Limb (tissue), 2 donors: ENCODE results near the gene IPMK.

Source experiments
- DNase-seq, 2 donors: peaks; one replicate each; pipeline ENCODE4 v3.0.0-alpha.2; 2016; ENCODE audit errors: extremely low spot score in 2 of 2

Gene IPMK

DNA sequence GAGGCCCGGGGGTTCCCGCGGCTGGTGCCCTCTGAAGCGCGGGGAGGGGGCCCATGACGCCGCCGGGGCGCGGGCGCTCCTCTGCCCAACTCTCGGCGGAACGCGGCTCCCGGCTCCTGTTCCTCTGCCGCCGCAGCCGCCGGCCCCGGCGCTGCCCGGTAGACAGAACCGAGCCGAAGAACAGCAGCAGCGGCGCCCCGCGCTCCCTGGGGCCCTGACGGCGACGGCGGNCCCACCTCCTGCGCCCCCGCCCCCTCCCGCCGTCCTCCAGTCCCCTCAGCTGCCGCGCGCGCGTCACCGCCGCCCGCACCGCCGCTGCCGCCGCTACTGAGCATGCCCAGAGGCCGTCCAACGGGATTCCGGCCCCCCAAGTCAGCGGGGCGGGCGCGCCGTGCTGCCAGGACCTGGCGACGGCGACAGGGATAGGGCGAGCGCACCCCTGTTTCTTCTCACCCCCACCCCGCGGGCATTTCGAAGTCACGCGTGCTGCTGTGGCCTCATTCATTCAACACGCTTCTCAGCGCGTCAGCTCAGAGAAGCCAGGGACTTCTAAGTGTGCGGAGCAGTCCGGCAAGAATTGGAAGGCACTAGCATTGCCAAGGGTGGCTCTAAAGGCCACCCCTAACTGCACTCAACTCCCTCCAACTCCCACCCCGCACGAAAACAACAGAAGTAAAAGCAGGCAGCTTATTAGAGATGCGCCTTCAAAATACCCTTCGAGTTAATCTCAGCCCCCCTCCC lies at the start of gene IPMK:
IPMK (minus strand) TSS at position 182 of the 741 bp plus-strand sequence. CDS start 283 bp downstream, outside the sequence.
- peak; percentile 87 to 94 for DNase-seq

DNA sequence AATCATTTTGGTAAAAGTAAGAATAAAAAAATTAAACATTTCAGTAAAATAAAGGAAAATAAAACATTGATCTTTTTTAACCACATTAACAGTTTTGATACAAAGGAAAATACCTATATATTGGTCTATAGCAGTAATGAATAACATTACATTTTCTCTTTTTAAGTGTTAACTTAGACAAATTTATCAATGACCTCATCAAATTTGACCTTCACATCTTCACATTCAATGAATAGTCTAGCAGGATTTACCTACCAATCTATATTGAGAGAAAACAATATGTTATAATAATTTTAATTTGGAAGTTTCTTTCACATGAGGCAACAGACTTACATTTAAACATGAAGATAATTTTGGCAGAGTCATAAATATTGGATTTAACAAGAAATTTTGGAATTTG lies 49.2 kb upstream of the IPMK start:
- DNase-seq, result no peak

DNA sequence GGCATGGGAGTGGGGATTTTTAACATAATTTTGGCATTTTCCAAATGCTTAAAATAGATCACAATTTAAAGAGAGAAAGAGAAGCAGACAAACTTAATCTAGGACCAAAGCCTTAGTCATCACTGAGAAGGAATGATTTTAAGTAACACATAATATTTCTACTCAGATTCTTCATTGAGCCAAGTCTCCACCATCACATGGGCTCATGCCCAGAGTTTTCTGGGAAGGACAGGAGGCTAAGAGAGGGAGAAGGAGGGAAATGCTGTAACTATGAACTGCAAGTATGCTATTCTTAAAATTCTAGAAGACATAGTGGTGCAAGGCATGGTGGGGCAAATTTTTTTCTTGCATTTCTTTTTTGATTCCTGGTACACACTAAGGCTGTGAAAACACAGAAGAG lies 43.3 kb upstream of the IPMK start:
- no peak for DNase-seq

DNA sequence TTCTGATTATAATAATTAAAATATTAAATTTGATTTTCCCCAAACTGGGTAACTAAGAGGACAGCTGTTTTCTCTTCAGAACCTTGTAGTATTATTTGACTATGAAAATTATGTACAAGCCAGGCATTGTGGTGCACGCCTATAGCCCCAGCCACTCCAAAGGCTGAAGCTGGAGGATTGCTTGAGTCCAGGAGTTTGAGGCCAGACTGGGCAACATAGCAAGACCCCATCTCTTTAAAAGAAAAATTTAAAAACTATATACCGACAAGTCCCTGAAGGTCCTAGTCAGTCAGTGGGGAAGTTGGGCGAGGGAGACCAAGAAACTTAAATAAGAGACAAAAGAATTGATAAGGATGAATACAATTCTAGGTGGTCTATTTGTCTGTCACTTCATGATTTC lies 40.0 kb upstream of the IPMK start:
- DNase-seq, result no peak

DNA sequence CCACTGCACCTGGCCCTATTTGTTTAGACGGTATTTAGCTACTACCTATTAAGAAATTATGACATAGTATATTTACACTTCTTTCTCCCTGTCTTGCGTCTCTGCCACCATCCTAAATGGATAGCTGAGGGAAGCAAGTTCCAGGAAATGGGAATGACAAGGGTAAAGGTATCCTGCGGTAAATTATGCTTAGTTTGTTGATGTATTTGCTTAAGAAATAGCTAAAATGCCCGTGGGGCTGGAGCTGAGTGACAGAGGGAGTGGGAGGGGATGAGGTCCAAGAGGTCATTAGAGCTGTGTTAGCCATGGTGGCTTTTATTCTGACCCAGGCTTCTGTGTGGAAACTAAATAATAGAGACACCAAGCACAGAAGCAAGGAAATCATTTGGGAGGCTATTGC lies 38.1 kb upstream of the IPMK start:
- DNase-seq, result no peak

DNA sequence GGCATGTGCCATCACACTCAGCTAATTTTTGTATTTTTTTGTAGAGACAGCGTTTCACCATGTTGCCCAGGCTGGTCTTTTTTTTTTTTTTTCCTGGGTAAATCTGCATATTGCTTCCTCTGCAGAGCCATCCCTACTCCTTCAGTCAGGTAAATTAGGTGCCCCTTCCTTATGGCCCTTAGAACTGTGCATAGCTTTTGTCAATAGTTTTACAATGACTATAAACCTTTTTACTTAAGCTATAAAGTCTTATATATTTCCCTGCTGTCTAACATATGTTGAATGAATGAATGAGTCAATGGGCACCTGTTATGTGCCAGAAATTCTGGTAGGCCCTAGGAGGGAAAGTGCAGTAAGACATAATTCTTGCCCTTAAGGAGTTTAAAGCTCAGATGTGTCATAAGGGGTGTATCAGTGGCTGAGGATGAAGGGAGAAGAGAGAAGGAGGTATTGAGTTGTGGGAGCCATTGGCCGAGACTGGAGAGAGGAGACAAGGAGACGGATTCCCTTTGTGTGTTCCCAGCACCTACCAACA lies 36.5 kb upstream of the IPMK start:
- no peak for DNase-seq

DNA sequence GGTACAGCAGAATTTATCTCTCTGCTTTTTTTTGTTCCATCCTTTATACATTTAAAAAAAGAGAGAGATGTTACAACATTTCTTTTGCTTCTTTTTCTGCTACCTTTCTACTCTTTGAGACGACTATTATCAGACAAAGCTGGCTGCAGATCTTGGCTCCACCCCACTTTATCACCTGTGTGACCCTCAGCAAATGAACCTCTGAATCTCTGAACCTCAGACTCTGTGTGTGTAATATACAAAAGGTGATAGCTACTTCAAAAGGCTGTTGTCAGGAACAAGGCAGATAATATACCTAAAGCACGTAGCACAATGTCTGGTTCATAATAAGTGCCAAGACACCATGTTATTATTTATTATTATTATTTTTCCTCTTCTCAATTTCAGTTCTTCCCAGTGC lies 34.6 kb upstream of the IPMK start:
- DNase-seq, result no peak

DNA sequence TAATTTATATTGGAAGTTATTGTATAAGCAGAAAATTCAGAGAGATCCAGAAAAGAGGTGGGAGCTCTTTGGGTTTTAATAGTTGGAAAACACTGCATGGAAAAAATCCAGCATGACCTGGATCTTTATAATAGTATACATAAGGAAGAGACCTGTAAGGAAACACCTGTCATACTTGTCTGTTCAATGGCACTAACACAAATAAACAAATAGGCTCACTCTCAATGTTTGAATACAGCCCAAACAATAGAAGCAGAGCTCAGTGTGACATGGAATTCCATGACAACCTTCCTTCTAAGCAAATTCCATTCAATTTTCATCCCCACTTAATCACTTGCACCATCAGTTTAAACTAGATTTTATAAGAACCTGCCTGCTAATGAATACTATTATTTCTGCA lies 33.0 kb upstream of the IPMK start:
- no peak for DNase-seq

DNA sequence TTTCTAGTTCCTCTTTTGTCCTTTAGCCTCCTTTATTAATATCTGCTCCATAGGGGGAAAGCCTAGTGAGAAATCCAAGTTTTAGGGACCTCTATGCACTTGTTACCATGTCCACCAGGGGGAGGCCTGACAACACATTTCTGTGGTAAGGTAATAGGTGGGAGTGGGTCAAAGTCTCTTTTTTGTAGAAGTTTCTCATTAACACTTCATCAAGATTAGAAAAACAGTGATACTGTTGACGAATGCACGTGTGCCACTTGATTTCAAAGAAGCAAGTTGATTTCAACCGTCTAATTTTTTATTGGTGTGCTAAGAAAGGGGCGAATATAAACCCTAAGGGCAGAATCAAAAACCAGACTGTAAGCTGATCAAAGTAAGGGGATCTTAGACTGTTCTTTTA lies 31.9 kb upstream of the IPMK start:
- DNase-seq, result peak; percentile 17 to 44

DNA sequence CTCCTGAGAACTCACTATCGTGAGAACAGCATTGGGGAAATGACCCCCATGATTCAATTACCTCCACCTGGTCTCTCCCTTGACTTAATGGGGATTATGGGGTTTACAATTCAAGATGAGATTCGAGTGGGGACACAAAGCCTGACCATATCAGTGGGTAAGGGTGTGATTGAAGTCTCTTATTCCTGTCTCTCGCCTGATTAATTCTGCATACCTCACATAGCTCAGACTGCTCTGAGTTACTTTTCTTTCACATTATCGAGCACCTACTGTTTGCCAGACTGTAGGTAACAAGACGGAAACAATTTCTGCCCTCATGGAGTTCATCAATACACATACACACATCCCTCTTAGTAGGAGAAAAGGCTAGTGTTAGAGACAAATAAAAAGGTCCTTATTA lies 26.3 kb upstream of the IPMK start:
- DNase-seq, result no peak

DNA sequence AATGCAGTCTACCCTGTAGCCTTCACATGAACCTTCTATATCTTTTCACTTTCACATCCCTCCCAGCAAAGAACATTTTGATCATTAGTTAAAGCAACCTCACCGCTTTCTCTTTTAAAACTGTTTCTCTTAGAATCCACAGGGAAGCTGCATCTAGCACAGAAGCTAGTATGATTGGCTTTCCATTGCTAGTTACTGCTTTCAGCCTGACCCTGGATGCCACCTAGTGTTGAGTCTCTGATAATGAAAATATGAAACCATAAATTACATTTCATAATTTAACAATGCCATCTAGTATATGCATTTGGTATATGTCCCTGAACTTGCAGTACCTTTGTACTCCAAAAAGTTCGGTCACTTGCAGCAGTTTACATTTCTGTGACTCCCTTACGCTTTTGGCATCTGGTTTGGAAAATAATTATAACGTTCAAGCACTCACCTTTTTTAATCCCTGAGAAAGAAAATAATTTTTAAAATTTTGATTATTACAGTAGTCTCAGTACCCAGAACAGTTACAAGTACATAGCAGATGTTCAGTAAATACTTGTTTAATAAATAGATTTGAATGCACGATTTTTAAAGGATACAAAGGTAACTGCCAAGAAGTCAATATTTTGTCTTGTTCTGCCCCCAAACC lies 24.0 kb upstream of the IPMK start:
- DNase-seq, result peak in 1 of 2 donors; percentile 70

DNA sequence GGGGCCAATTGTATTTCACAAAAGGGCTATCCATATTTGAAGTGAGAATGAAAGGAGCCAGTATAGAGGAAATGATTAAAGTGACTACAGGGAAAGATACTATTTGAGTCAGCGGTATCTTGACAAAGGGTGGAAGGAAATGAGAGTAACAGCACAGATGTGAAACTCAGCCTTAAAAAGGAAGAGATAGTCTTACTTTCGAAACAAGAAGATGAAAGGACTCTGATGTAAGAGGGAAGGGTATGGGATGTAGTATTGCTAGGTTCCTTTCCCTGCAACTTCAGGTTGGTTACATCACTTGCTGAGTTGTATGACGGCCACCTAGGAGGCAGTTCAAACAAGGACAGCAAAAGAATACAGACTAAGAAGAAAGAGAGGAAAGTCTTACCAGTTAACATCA lies 14.9 kb upstream of the IPMK start:
- no peak for DNase-seq

DNA sequence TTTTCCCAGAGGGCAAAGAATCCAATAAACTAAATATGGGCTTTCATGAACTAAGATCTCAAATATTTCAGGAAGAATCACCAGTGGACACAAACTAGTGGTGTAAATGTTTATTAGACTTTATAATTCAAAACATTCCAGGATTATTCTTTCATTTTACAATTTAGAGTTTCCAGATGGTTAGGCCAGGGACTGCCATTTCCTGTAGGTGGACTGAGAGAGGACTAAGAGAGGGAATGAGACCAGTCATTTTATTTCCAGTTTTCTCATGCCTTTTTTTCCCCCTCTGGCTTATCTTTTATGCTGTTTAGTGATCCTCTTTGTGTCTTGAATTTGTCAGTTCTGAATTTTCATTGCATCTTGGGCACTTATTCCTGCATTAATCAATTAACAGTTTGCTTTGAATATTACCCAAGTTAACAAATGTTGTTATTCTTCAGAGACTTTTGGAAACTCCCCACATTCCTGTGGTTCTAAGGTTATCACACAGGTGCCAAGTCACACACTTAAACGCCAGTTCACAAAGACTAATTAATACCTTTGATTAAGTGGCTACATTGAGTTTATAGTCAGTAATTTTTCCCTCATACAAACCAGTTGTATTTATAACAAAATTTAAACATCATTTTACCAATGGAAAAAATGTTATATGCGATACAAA lies 13.5 kb upstream of the IPMK start:
- DNase-seq, result no peak

DNA sequence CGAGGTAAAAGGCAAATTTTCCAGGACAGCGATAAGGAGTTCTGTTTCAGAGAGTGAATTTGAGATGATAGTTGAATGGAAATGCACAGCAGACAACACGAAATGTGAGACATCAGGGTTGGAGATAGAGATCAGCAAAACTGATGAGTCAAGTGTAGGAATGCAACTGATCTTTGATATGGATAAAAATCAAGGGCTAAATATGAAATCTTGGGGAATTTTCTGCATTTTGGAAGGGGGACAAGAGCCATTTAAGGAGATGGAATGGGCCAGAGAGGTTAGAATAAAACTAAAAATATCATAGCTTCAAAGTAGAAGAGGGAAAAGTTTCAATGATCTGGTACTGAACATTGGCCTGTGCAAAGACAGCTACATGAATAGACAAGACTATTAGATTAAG lies 12.8 kb upstream of the IPMK start:
- DNase-seq, result no peak

DNA sequence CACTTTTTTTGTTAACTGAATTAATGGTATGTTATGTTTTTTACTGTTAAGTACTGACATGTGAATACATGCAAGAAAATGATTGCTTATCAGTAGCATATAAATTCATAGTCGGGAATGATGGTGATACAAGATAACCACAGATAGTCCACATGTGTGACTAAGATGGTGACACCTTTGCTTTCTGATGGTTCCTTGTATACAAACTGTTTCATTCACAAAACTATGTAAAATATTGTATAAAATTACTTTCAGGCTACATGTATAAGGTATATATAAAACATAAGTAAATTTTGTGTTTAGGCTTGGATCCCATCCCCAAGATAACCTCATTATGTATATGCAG lies 11.2 kb upstream of the IPMK start:
- DNase-seq, result no peak

DNA sequence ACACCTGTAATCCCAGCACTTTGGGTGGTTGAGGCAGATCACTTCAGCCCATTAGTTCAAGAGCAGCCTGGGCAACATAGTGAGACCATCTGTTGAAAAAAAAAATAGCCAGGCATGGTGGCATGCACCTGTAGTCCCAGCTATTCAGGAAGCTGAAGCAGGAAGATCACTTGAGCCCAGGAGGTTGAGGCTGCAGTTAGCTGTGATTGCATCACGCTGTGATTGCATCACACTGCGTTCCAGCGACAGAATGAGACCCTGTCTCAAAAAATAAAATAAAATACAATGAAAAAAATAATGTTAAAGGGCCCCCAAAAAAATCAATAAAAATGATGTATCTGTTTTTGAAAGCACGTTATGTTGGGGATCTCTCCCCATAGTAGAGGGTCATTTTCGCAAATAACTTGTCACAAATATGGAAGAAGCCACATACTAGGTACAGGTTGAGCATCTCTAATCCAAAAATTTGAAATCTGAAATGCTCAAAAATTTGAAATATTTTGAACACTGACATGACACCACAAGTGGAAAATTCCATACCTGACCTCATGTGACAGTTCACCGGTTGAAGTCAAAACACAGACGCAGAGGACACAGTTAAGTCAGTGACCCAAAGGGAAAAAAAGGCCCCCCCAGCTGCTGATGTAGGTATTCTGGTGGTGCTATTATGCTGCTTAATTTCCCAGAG lies 10.7 kb upstream of the IPMK start:
- no peak for DNase-seq

DNA sequence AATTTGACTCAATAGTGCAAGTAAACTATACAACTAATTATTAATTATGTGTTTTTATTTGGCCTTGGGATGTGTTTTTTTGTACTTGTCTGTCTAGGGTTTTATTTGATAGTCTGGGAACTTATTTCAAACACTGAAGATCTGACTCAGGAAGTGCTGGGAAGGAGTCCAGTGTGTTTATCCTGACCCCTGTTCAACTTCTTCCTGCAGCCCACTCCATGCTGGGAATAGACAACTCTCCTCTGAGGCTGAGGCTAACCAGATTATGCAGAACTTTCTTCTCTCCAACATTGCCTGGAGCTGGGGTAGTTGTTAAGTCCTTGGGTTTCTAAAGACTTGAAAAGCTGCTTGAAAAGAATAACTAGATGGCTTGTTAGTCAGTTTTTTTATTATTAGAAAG lies 8.2 kb upstream of the IPMK start:
- DNase-seq, result no peak

DNA sequence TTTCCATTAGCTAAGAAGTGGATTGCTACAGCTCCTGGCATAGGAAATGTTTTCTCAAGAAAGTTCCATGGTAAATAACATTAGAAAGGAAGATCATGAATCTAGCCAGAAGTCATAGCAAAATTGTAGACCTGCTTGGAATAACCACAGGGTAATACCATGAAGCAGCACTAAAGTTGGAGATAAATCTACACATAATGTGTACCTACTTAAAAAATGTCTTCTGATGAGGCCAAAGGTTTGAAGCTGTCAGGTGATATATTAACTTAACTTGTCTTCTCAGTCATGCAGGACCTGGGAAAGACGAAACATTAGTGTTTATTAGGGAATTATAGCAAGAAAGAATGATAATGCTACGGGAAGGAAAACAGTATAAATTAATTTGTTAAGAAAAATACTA lies 7.6 kb upstream of the IPMK start:
- DNase-seq, result no peak

DNA sequence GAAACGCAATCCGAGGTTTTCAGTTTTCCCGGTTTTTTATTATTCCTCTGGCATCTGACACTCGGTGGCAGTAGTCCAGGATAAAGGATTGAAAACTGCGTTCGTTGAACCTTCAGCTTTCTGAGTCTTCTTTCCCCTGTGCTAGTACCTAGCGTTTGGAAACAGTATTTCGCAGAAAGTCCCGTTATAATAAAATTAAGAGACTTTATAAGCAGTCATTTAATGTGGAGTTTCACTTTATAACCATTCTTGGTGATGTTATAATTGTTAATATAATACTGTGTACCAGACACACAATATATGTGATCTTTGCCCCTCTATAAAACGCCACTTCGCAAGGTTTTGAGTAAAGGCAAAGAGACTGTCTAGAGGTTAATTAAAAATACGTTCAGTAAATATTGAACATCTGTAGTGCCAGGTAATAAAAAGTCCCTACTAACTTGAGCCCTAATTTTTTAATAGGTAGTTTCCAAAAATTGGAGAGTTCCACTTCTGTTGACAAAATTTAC lies 2.1 kb upstream of the IPMK start:
- DNase-seq, result no peak

DNA sequence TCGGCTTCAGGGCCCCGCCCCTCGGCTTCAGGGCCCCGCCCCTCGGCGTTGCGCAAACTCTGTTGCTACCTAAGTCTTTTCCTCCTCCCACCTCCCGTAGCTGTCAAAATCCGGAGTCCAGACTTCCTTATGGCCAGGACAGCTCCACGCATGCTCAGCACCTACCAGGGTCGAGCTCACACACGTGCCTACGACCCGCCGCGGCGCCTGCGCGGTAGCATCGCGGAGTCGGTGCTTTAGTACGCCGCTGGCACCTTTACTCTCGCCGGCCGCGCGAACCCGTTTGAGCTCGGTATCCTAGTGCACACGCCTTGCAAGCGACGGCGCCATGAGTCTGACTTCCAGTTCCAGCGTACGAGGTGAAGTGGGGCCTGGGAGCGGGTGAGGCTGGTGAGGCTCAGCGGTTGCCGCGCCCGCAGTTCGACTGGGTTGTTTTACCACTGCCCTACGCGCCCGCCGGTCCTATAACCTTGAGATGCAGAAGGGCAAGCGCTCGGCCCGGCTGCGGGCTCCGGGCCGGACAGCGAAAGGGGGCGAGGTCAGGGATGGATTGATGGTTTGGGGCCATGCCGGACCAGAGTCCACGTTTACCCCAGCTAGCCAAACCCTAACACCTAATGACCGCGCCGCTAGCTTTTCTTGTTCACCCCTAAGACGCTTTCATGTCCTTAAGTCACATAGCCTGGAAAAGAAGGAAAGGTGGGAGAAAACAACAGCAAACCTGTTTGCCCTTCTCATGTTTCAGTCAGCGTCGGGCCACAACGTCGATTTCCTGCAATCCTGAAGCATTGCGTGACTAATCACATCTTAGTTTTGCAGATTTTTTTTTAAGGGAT lies 1.5 kb upstream of the IPMK start, which contains the start of gene CISD1:
CISD1 (plus strand) TSS at position 217 of the 836 bp plus-strand sequence; CDS start at position 329, 112 bp downstream.
- DNase-seq, result peak; percentile 94 to 99

DNA sequence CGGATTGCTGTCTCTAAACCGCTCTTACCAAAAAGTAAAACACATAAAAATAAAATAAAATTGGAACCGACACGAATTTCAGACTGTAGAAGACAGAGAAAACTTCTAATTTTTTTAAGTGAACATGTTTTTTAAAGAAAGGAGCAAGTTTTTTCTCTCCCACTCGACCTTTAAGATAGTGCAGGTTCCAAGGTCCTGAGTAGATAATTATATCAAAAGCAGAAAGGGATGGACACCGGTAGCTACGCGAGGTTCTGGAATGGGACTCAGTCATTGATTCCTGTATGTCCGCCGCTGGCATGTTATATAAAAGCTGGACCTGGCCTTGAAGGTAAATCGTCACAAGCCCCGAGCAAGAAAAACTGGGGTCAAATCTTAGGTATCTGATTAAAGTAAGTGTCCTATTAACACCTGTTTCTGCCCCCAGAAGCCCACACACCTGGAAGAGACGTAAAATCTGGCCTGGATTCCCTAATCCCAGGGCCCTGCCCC lies 806 bp upstream of the IPMK start:
- DNase-seq, result no peak
